ENCODE results near the gene UCP2. TPM values are rescaled to one million over a fixed set of nuclear protein-coding genes. Genes with fewer than 3 reads are reported as not detected.
A peak's percentile ranks its signal among the peaks of the same experiment; 100 is the strongest.

UCP2 gene
- total RNA-seq, 4 donors from 2014 or later, result 9.8 to 27.3 (median 12.9) TPM

DNA sequence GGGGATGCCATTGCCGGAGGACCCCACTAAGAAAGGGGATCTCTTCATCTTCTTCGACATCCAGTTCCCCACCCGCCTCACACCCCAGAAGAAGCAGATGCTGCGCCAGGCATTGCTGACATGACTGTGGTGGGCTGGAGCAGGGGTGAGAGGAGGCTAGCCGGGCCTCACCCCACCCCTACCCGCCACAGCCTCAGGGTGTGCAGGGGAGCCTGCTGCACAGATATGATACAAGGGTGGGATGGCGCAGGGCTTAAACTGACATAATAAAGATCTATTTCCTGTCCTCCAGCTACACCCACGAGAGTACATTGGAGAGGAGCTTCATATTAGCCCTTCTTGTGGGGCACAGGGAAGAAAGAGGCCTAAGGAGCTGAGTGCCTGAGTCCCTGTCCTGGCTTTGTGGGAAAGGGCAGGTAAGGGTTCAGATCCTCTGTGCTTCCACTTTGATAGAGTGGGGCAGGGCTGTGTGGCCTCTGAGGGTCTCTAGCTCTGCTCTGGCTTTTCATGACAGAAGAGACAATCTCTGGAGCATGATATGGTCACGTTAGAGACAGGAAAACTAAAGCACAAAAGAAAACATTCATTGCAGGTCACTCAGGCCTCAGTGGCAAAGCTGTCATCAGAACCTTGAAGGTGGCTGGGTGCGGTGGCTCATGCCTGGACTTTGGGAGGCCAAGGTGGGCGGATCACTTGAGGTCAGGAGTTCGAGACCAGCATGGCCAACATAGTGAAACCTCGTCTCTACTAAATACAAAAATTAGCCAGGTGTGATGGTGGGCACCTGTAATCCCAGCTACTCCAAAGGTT is 12.4 kb downstream of the UCP2 start:
- Histone ChIP-seq H3K4me1 (peaks cover 18% of the 10 kb centered on the region), H3K27me3 (no peaks in the 10 kb centered on the region), H3K4me3 (no peak overlapping the region), H3K36me3 (no peaks in the 10 kb centered on the region), H3K27ac (no peak overlapping the region), H3K9me3 (no peaks in the 10 kb centered on the region)
- DNase-seq (ENCODE audit: low spot score in 2 of 2), result no peak
- TF ChIP-seq POLR2AphosphoS5 (IDR thresholded peaks at IDR 0.05), result no peak
- no peak for TF ChIP-seq POLR2A (IDR thresholded peaks at IDR 0.05)
- TF ChIP-seq, protein P1, sequence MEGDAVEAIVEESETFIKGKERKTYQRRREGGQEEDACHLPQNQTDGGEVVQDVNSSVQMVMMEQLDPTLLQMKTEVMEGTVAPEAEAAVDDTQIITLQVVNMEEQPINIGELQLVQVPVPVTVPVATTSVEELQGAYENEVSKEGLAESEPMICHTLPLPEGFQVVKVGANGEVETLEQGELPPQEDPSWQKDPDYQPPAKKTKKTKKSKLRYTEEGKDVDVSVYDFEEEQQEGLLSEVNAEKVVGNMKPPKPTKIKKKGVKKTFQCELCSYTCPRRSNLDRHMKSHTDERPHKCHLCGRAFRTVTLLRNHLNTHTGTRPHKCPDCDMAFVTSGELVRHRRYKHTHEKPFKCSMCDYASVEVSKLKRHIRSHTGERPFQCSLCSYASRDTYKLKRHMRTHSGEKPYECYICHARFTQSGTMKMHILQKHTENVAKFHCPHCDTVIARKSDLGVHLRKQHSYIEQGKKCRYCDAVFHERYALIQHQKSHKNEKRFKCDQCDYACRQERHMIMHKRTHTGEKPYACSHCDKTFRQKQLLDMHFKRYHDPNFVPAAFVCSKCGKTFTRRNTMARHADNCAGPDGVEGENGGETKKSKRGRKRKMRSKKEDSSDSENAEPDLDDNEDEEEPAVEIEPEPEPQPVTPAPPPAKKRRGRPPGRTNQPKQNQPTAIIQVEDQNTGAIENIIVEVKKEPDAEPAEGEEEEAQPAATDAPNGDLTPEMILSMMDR (IDR thresholded peaks at IDR 0.05), result no peak
- TF ChIP-seq EP300 (IDR thresholded peaks at IDR 0.05), result no peak
- 81% methylated on average over 13 of the region's 13 CpGs for WGBS

DNA sequence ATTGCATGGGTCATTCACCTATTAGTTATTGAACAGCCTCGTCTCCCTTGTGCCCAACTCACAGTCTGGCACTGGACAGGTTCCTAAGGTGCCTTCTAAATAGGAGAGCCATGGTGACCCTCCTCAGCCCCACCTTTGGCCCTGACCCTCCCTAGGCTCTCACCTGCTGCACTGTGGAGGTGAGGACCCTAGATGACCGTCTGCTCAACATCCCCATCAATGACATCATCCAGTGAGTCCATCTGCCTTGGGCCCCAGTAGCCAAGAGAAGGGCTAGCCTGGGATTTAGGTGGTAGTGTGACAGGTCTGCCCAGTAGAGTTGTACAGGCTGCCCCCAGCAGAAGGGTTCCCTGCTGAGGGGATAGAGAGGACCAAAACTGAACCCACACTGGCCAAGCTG is 13.6 kb downstream of the UCP2 start:
- Histone ChIP-seq H3K4me1 (peaks cover 21% of the 10 kb centered on the region), H3K9me3 (no peaks in the 10 kb centered on the region), H3K27ac (no peak overlapping the region), H3K36me3 (no peaks in the 10 kb centered on the region), H3K27me3 (no peaks in the 10 kb centered on the region), H3K4me3 (no peak overlapping the region)
- no peak for DNase-seq (ENCODE audit: low spot score in 2 of 2)
- 92% methylated on average over 2 of the region's 2 CpGs for whole genome bisulfite sequencing
- TF ChIP-seq, protein P1 (IDR thresholded peaks at IDR 0.05), result no peak
- TF ChIP-seq EP300 (IDR thresholded peaks at IDR 0.05) (no peak), POLR2AphosphoS5 (IDR thresholded peaks at IDR 0.05) (no peak), POLR2A (IDR thresholded peaks at IDR 0.05) (no peak)

DNA sequence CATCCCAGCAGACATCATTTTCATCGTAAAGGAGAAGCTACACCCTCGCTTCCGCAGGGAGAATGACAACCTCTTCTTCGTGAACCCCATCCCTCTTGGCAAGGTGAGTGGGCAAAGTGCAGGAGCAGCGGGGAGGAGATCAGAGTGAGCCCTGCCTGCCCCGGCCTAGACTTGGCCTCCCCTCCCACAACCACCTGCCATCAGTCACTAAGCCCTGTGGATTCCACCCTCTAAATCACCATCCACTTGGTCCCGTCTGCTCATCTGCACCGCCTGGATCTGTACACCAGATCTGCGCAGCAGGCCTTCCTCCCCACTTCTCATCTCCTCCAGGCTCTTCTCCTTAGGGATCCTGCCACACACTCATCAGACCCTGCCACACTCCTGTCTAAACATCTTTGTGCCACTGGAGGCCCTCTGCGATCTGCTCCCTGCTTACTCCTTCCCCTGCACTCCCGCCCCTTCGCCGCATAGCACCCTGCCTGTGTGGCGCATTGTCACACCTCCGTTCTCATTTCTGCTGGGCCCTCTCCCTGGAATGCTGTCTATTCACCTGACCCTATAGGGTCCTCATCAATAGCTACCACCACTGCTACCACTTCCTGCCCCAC is 14.2 kb downstream of the UCP2 start:
- Histone ChIP-seq H3K4me3 (no peak overlapping the region), H3K4me1 (peaks cover 15% of the 10 kb centered on the region), H3K27me3 (no peaks in the 10 kb centered on the region), H3K9me3 (no peaks in the 10 kb centered on the region), H3K36me3 (no peaks in the 10 kb centered on the region), H3K27ac (no peak overlapping the region)
- no peak for DNase-seq (ENCODE audit: low spot score in 2 of 2)
- 93% methylated on average over 15 of the region's 15 CpGs for WGBS
- TF ChIP-seq, protein P1 (IDR thresholded peaks at IDR 0.05), result no peak
- no peak for TF ChIP-seq EP300 (IDR thresholded peaks at IDR 0.05)
- TF ChIP-seq POLR2A (IDR thresholded peaks at IDR 0.05), result no peak
- no peak for TF ChIP-seq POLR2AphosphoS5 (IDR thresholded peaks at IDR 0.05)

DNA sequence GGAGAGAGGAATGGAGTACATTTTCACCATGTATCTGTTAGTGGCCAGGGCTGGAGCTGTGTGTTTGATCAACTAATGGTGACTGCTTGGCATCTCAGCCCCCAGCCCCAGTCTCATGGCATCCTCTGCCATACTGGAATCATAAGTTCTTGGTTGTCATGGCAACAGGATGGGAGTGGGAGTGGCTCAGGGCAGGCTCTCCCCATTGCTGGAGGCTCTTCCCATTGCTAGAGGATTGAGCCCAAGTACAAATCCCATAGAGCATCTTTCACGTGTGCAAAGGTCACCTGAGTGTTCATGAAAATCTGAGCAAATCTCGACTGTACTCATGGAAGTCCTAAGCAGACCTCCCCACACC is 16.9 kb downstream of the UCP2 start:
- no peak for DNase-seq (ENCODE audit: low spot score in 2 of 2)
- TF ChIP-seq POLR2A (IDR thresholded peaks at IDR 0.05), result no peak
- TF ChIP-seq EP300 (IDR thresholded peaks at IDR 0.05), result no peak
- TF ChIP-seq, protein P1 (IDR thresholded peaks at IDR 0.05), result no peak
- no peak for TF ChIP-seq POLR2AphosphoS5 (IDR thresholded peaks at IDR 0.05)
- Histone ChIP-seq H3K27me3 (no peaks in the 10 kb centered on the region), H3K36me3 (no peaks in the 10 kb centered on the region), H3K27ac (no peak overlapping the region), H3K9me3 (no peaks in the 10 kb centered on the region), H3K4me3 (no peak overlapping the region), H3K4me1 (peaks cover 7% of the 10 kb centered on the region)
- 85% methylated on average over 2 of the region's 2 CpGs for WGBS

DNA sequence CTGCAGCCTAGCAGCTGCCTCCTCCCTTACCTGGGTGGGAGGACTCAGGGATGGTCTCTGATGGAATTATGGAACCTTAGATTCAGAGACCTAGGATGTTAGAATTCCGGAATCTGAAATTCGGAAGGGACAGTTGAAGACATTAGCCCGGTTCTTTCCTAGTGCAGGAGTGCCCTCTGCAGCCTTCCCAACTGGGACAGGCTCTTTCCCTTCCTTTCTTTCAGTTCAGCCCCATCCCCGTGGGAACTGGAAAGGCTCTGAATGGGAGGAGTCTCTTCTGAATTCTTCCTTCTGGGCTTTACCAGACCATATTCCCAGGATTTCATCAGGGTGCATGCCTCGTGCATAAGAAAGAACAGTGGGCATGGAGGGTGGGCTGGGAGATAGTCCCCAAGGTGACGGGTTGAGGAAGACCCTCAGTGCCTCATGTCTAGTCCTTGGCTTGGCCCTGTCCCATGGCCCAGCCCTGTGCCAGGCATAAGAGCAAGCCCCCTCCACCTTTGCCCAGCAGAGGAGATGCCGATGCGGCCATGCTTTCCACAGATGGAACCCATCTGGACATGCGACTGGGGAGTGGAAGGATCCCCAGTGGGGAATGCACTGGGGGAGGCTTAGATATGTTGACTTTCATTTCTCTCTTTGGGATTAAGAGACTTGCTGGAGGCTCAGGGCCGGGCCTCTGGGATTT is 17.4 kb downstream of the UCP2 start:
- Histone ChIP-seq H3K4me3 (no peak overlapping the region), H3K27ac (no peak overlapping the region), H3K9me3 (no peaks in the 10 kb centered on the region), H3K27me3 (no peaks in the 10 kb centered on the region), H3K36me3 (no peaks in the 10 kb centered on the region), H3K4me1 (peaks cover 7% of the 10 kb centered on the region)
- TF ChIP-seq POLR2AphosphoS5 (IDR thresholded peaks at IDR 0.05) (no peak), POLR2A (IDR thresholded peaks at IDR 0.05) (no peak), EP300 (IDR thresholded peaks at IDR 0.05) (no peak)
- peak in 1 of 2 donors; percentile 52 for DNase-seq (ENCODE audit: low spot score in 2 of 2)
- WGBS, result 52% methylated on average over 10 of the region's 10 CpGs
